ENCODE measurements around the gene OR52E1. TPM values are rescaled to one million over a fixed set of nuclear protein-coding genes. Genes with fewer than 3 reads are reported as not detected.

OR52E1 gene
- total RNA-seq (2011; cell fraction: chromatin; rRNA removed; ENCODE audit: low replicate concordance), result not detected in 2 replicates
- not detected in 2 replicates for total RNA-seq (2011; cell fraction: nucleolus; rRNA removed)
- total RNA-seq (2011; cell fraction: nucleoplasm; rRNA removed), result not detected in 2 replicates
- total RNA-seq (2014; rRNA removed) (not detected in 2 replicates), total RNA-seq (2014; rRNA removed; fragmentation: Illumina TruSeq; extraction: Trizol) (not detected in 2 replicates), total RNA-seq (2015; rRNA removed; fragmentation: Illumina TruSeq; extraction: Trizol) (not detected in 2 replicates), total RNA-seq (2021) (not detected in 2 replicates), polyA plus RNA-seq (2011; rRNA removed) (not detected in 2 replicates), polyA plus RNA-seq (2014; fragmentation: Illumina TruSeq; extraction: Trizol) (not detected in 2 replicates), polyA plus RNA-seq (2014; fragmentation: Nextera tagmentation; extraction: Ambion mirVana) (not detected), polyA plus RNA-seq (2014; rRNA removed) (not detected in 2 replicates), polyA minus RNA-seq (2011; rRNA and poly(A)+ RNA removed) (not detected in 2 replicates), Bru-seq, nascent RNA (not detected), BruChase-seq, experiment 1, labeled RNA remaining after a 2-hour chase (not detected), BruChase-seq, experiment 2, labeled RNA remaining after a 6-hour chase (not detected)
- polyA plus RNA-seq (2011; cell fraction: cytosol; rRNA removed), result not detected in 2 replicates
- polyA plus RNA-seq (2011; cell fraction: nucleus; rRNA removed), result not detected in 2 replicates
- not detected in 2 replicates for polyA plus RNA-seq (2012)
- not detected in 2 replicates for polyA minus RNA-seq (2011; cell fraction: cytosol; rRNA and poly(A)+ RNA removed)
- polyA minus RNA-seq (2011; cell fraction: nucleus; rRNA and poly(A)+ RNA removed), result not detected in 2 replicates
- long read RNA-seq, experiment 1, result 0 reads
- long read RNA-seq, experiment 2, result 0 reads
- long read RNA-seq, experiment 3, result 0 reads

- Histone ChIP-seq H3K36me3 (ENCODE audit: control insufficient read depth, insufficient read depth, low read length) (no peaks in the 10 kb centered on the region), H3K27me3 (ENCODE audit: control insufficient read depth in 2 of 2, insufficient read depth in 2 of 2, low read length in 2 of 2) (no peaks in the 10 kb centered on the region; a peak in 1 of 5 replicates), H4K20me1 (replicated peaks; ENCODE audit: control insufficient read depth, insufficient read depth, low read length) (no peaks in the 10 kb centered on the region), H2AFZ (ENCODE audit: low read depth, low read length) (no peak within 1 kb of the TSS), H3K4me1 (replicated peaks in 1 of 2; ENCODE audit: control insufficient read depth in 2 of 2, insufficient read depth in 2 of 2, low read length in 2 of 2) (no peaks in the 10 kb centered on the region), H3K9me1 (ENCODE audit: control insufficient read depth, insufficient read depth, low read length) (no peaks in the 10 kb centered on the region), H3K4me3 (no peak within 1 kb of the TSS), H3K4me2 (ENCODE audit: insufficient read depth, low read length) (no peak within 1 kb of the TSS), H3K9ac (ENCODE audit: insufficient read depth in 1 of 2, low read depth in 2 of 2, low read length in 2 of 2) (no peak within 1 kb of the TSS), H3K79me2 (ENCODE audit: control insufficient read depth, insufficient read depth, low read length) (no peaks in the 10 kb centered on the region), H3K9me3 (replicated peaks; ENCODE audit: control insufficient read depth, insufficient read depth, low read depth, low read length) (no peaks in the 10 kb centered on the region), H3K27ac (ENCODE audit: extremely low read depth, low read depth, low read length) (no peak within 1 kb of the TSS)
- FAIRE-seq (no peak), DNase-seq (ENCODE audit: extremely low read depth in 1 of 4, low spot score in 3 of 4) (no peak), ATAC-seq (no peak)
- ChIA-PET CTCF (ENCODE audit: low intra/inter-chr PET ratio) (no interaction called here), POLR2A (no interaction called here)
- intact Hi-C loops (cut with micrococcal nuclease) (no loop called here), in situ Hi-C loops (cut with MboI) (no loop called here)
- WGBS (ENCODE audit: insufficient coverage, low coverage, missing lambda C conversion rate), result under 1% methylated on average over 3 of the region's 3 CpGs
- TF ChIP-seq NBN (IDR thresholded peaks at IDR 0.05; ENCODE audit: low read depth) (no peak), HEY1 (CRISPR knock-in tag; IDR thresholded peaks at IDR 0.05; ENCODE audit: borderline replicate concordance) (no peak), ZNF3 (CRISPR knock-in tag; IDR thresholded peaks at IDR 0.05) (no peak), TEAD2 (tag; IDR thresholded peaks at IDR 0.05) (no peak), TRIM24 (IDR thresholded peaks at IDR 0.05) (no peak)
- BruUV-seq (replicated peaks), result no TSS peak
Measured at GRCh38 chr11:5069272-5069671, at the start of gene OR52E1. Gene OR52E1, plus strand, starts transcription at chr11:5069572.
